GM18498 (cell line): ENCODE results near the gene RIMOC1.

Experiments
- ATAC-seq: cut with Tn5 transposase; IDR thresholded peaks from one replicate; pipeline ENCODE4 v1.9.1; 2021; ENCODE audit warnings: mild to moderate bottlenecking, moderate library complexity; ENCODE audit not compliant: unreplicated experiment

Gene RIMOC1, protein sequence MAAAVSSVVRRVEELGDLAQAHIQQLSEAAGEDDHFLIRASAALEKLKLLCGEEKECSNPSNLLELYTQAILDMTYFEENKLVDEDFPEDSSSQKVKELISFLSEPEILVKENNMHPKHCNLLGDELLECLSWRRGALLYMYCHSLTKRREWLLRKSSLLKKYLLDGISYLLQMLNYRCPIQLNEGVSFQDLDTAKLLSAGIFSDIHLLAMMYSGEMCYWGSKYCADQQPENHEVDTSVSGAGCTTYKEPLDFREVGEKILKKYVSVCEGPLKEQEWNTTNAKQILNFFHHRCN

GRCh38 chr5:41903892-41904799 is at the start of gene RIMOC1:
RIMOC1 (plus strand) TSS chr5:41904344; CDS start chr5:41904368, 24 bp downstream.
- ATAC-seq: peak; percentile 99

GRCh38 chr5:41856644-41857491 is 47.3 kb upstream of the RIMOC1 start:
- ATAC-seq: peak; percentile 89

- ATAC-seq: no peak
These were observed 46.2 kb upstream of the RIMOC1 start for GRCh38 chr5:41857989-41858388.

DNA sequence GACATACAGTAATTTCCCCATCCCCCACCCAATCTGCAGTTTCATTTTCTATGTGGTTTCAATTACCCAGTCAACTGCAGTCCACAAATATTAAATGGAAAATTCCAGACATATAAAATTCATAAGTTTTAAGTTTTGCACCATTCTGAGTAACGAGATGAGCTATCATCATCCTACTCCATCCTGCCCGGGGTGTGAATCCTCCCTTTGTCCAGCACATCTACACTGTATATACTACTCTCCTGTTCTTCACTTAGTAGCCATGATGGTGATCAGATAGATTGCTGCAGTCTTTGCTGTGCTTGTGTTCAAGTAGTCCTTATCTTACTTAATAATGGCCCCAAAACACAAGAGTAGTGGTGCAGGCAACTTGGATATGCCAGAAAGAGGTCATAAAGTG is 45.3 kb upstream of the RIMOC1 start:
- no peak for ATAC-seq

DNA sequence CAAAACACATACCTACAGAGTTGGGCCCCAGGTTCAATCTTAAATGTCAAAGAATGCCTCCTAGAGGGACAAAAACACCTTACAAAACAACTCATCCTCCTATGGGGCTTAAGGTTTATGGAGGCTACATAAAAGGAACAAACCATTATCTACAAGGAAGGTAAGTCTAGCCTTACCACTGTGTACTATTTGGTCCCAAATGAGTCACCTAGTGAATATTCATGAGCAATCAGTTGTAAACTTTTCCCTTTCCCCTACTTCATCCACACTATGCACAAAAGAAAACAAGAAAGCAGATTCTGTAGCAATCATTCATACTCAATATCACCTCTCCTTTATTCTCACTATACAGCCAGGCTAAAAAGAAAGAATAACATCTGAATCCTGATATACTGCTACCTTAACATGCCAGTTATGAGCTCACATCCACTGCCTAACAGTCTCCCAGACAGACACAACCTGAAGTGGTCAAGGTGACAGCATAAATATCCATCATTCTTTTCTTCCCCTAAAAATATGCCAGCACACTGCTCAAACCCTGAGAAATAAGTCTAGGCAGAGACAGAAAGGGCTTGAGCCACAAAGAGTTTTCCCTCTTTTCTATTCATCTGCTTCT is 40.2 kb upstream of the RIMOC1 start:
- peak; percentile 50 for ATAC-seq

GRCh38 chr5:41869151-41869723 is 34.9 kb upstream of the RIMOC1 start:
- ATAC-seq: no peak

DNA sequence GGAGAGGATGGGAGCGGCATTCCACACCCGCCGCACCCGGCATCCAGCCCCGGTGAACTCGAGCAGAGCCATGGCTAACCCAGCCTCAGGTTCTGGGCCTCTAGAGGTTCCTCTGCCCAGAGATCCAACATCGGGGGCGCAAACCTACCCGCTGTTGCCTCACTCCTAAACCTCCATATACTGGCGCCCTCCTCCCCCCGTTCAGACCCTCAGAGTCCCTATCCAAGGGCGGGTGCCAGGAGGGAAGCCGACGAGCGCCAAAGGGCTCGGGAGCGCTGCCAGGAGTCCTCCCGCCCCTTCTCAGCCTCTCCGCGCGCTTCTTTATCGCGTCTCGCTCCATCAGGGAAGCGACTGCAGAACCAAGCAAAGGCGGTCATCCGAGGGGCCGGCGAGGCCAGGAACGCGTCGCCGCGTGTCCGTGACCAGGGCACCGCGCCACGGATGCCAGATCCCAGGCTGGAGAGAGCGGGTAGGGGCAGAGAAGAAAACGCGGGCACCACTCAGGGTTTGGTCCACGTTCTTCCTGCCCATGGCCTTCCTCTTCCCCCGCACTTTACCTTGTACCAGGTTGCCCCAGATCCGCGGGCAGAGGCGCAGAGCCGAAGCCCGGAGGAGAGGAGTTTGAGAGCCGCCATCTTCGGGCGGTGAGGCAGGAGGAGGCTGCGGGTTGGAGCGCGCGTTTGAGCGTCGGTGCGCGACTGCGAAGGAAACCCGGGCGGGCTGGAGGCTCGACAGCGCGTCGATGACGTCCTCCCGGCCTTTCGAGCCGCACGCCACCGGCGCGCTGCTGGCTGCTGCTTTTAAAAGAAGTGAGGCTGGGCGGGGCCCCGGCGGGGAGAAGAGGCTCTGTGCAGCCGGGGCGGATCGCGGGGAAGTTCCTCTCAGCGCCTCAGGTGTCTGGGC is 34.2 kb upstream of the RIMOC1 start, which contains the start of gene OXCT1:
Gene OXCT1, minus strand, starts transcription at position 702 of the 903 bp plus-strand sequence. Its CDS starts 67 bp downstream, at position 635.
- peak; percentile 94 for ATAC-seq

GRCh38 chr5:41870627-41871048 is 33.5 kb upstream of the RIMOC1 start:
- no peak for ATAC-seq

- no peak for ATAC-seq
These were observed 32.3 kb upstream of the RIMOC1 start for GRCh38 chr5:41871852-41872251.

DNA sequence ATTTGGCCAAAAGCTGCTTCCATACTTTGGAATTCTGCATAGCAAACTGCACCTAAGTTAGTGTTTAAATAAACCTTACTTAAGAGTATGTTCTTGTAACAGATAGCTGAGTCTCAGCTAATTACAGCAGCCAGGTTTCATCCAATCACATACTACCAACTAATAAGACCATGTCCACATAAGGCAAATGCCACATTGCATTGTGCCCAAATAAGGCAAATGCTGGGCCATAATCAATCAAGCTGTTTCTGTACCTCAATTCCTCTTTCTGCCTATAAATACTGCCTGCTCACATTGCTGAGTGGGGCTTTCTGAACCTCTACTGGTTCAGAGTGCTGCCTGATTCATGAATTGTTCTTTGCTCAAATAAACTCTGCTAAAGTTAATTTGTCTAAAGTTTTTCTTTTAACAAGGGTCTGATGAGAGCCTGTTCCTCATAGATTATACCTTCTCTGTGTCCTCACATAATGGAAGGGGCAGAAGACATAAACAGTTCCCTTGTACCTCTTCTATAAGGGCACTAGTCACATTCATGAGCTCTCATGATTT is 29.6 kb upstream of the RIMOC1 start:
- ATAC-seq: no peak

DNA sequence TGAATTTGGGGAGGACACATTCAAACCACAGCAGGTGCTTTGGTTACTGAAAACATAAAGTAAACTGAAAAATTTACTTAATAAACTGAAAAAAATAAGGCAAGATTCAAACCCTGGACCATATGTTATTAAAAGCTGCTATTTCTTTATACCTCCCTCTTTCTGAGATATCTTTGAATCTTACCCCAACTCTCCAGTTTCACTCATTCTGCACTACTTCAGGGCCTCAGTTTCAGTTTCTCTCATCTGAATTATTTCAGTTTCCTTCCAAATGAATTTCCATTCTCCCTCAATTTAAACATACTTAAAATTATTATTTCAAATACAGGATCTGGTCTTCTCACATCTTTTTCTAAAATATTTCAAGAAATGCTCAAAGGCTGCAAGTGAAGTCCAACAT is 29.0 kb upstream of the RIMOC1 start:
- ATAC-seq: no peak

GRCh38 chr5:41876678-41877077 is 27.5 kb upstream of the RIMOC1 start:
- ATAC-seq: no peak

DNA sequence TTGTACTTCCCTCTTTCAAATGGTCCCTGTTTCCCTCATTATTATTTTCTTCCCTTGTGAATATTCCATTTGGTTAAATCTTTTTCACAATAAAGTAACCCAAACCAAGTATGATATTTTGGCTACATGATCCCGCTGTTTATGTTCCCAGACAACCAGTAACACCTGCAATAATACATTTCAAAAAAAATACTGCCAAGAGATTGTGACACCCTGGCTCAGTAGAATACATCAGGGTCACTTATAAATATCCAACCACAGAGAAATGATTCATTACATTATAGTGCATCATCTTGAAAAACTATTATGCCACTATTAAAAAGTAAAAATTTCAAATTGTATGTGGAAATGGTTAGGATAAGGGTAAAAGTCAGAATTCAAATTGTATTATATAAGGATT is 26.7 kb upstream of the RIMOC1 start:
- no peak for ATAC-seq

- peak; percentile 46 for ATAC-seq
These were observed 26.0 kb upstream of the RIMOC1 start for GRCh38 chr5:41878173-41878572.

DNA sequence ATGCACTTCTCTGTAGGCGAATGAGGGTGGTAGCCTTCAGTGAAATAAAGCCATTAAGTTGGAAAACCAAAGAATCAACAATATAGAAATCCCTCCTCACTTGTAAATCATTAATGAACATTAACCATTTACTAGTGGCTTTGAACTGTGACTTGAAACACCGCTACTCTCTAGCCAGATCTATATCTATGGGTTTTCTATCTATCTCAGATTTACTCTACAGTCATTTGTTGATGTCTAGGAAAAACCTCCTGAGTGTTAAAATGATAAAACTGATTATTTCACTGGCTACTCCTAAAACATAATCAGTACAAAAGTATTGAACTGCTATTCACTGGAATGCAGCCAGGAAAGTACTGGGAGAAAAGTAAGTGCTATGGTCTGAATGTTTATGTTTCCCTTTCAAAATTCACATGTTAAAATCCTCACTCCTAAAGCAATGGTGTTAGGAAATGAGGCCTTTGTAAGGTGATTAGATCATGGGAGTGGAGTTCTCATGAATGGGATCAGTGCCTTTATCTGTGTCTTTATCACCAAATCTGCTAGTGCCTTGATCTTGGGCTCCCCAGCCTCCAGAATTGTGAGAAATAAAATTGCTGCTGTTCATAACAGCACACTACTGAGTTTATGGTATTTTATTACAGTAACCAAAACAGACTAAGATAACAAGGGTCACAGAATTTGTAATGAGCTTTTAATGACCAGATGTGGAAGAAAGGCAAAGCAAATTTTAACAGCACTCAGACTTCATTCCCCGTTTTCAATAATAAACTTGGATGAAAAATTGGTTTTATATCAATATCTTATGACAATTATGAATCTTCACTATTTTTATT is 25.3 kb upstream of the RIMOC1 start:
- peak; percentile 51 for ATAC-seq

- ATAC-seq: no peak
These were observed 21.4 kb upstream of the RIMOC1 start for GRCh38 chr5:41882765-41883164.

GRCh38 chr5:41883243-41883642 is 20.9 kb upstream of the RIMOC1 start:
- ATAC-seq: no peak

GRCh38 chr5:41883936-41884335 is 20.2 kb upstream of the RIMOC1 start:
- no peak for ATAC-seq
